HepG2 (cell line): Measurements from ENCODE around the gene TMEM185B. TPM values are rescaled to one million over a fixed set of nuclear protein-coding genes. Genes with fewer than 3 reads are reported as not detected.

Experiments
- ARNT2 ChIP-seq: sonication (generic); formaldehyde crosslinking; IDR thresholded peaks from 2 replicates; pipeline ENCODE4 v1.8.0; 2022; ENCODE audit warnings: mild to moderate bottlenecking, low read depth, missing genetic modification reagents, moderate library complexity
- HMG20B ChIP-seq: conservative IDR thresholded peaks from 2 replicates; pipeline ENCODE4 v1.6.1; 2016; ENCODE audit warnings: missing genetic modification reagents, missing compliant biosample characterization
- HMGXB4 ChIP-seq, 2 experiments: sonication (generic) in 1 of 2; formaldehyde crosslinking in 1 of 2; IDR thresholded peaks; 2 replicates each; pipeline versions ENCODE4 v1.4.0 to v1.6.1; 2018 to 2020; ENCODE audit warnings: missing genetic modification reagents in 2 of 2, borderline replicate concordance in 1 of 2, low read depth in 1 of 2, mild to moderate bottlenecking in 1 of 2, missing biosample characterization in 1 of 2
- MXD3 ChIP-seq: IDR thresholded peaks from 2 replicates; pipeline ENCODE4 v1.6.1; 2016; ENCODE audit warnings: mild to moderate bottlenecking, missing biosample characterization, missing genetic modification reagents
- NFAT5 ChIP-seq: sonication (generic); formaldehyde crosslinking; IDR thresholded peaks from 2 replicates; pipeline ENCODE4 v1.4.0; 2020; ENCODE audit warnings: missing genetic modification reagents
- NFE2 ChIP-seq: sonication (generic); formaldehyde crosslinking; IDR thresholded peaks from 2 replicates; pipeline ENCODE4 v1.4.0; 2020; ENCODE audit warnings: missing genetic modification reagents
- ZHX2 ChIP-seq, 2 experiments: sonication (generic) in 1 of 2; formaldehyde crosslinking in 1 of 2; IDR thresholded peaks; 2 replicates each; pipeline versions ENCODE4 v1.6.1 to v1.9.0; 2014 to 2022; ENCODE audit warnings: antibody characterized with exemption in 1 of 2, borderline replicate concordance in 1 of 2, inconsistent platforms in 1 of 2, low read depth in 1 of 2, missing genetic modification reagents in 1 of 2
- ZNF10 ChIP-seq: sonication (generic); formaldehyde crosslinking; IDR thresholded peaks from 2 replicates; pipeline ENCODE4 v1.4.0; 2020; ENCODE audit warnings: mild to moderate bottlenecking, low read depth, missing genetic modification reagents, borderline replicate concordance
- ZNF225 ChIP-seq: sonication (generic); formaldehyde crosslinking; IDR thresholded peaks from 2 replicates; pipeline ENCODE4 v1.4.0; 2020; ENCODE audit warnings: mild to moderate bottlenecking, missing genetic modification reagents
- ZUFSP ChIP-seq: sonication (generic); formaldehyde crosslinking; IDR thresholded peaks from 2 replicates; pipeline ENCODE4 v1.9.0; 2021; ENCODE audit warnings: missing genetic modification reagents, mild to moderate bottlenecking, borderline replicate concordance
- polyA plus RNA-seq, 8 experiments: library from polyadenylated mRNA; depleted of rRNA in 3 of 8; stranded (reverse) in 7 of 8; unstranded in 1 of 8; fragments of >200 nt; fragmentation: Illumina TruSeq in 4 of 8; extraction: Trizol in 4 of 8; gene quantifications; 2 replicates each; pipeline versions ENCODE4 v1.2.1 to v1.2.3, GENCODE V29; 2011 to 2016; ENCODE audit warnings: low read depth in 4 of 8, missing spikeins in 1 of 8, mixed read lengths in 1 of 8; ENCODE audit not compliant: insufficient read depth in 1 of 8
- total RNA-seq, 5 experiments: library from RNA; depleted of rRNA; stranded (reverse); fragments of >200 nt; fragmentation: Illumina TruSeq; extraction: Trizol; gene quantifications; 2 replicates each; pipeline ENCODE4 v1.2.3, GENCODE V29; 2016; ENCODE audit warnings: low read depth in 1 of 5

Gene TMEM185B
- total and polyA plus RNA-seq, 2 of the 13 experiments (the other 11 are each of a cell fraction or from before 2014, with no cell fraction given), result 5.6 to 7.0 TPM

- no peak for TF ChIP-seq HMGXB4 (CRISPR knock-in tag; IDR thresholded peaks at IDR 0.05; ENCODE audit: borderline replicate concordance in 1 of 2, low read depth in 1 of 2)
- no peak; the same call in 1 of the 2 replicates for TF ChIP-seq ZHX2 (IDR thresholded peaks at IDR 0.05; ENCODE audit: low read depth)
- no peak for TF ChIP-seq ZHX2 (CRISPR knock-in tag; IDR thresholded peaks at IDR 0.05; ENCODE audit: borderline replicate concordance)
- 0 out of 2 replicates have a peak, but pooled peaks have one; percentile 31 for TF ChIP-seq HMG20B (CRISPR knock-in tag)
- no peak for TF ChIP-seq NFAT5 (CRISPR knock-in tag)
- no peak for TF ChIP-seq ZUFSP (CRISPR knock-in tag)
- TF ChIP-seq MXD3 (CRISPR knock-in tag), result peak; percentile 35
- no peak for TF ChIP-seq ARNT2
- peak; percentile 86; the same call in 1 of the 2 replicates for TF ChIP-seq ZNF225 (CRISPR knock-in tag)
- no peak for TF ChIP-seq NFE2
- no peak for TF ChIP-seq ZNF10 (CRISPR knock-in tag)
Measured at GRCh38 chr2:120252225-120253020, 29.2 kb upstream of the TMEM185B start, which contains the start of gene RALB (continued).
